Left lung (tissue), 10 donors: ENCODE measurements around the gene TBC1D22B. TPM values are rescaled to one million over a fixed set of nuclear protein-coding genes. Genes with fewer than 3 reads are reported as not detected.
"Not testable (repeated sequence)": the region's sequence is repeated elsewhere in the genome, so short reads cannot be mapped to it uniquely, and the experiment has no call there.

Source experiments
- ATAC-seq: fragments of 200-7000 bp; cut with Tn5 transposase; one replicate; pipeline ENCODE4 v1.9.1; 2020; ENCODE audit warnings: moderate library complexity
- DNase-seq, 4 donors: peaks; one replicate each; pipeline ENCODE4 v3.0.0-alpha.2; 2013 to 2020
- H3K27ac ChIP-seq, 2 donors: fragments of 200-600 bp; sonication (generic) in 1 of 2; one replicate each; pipeline versions ENCODE4 v1.5.0 to v1.8.0; 2020 to 2021
- H3K27me3 ChIP-seq, 2 donors: fragments of 200-600 bp; sonication (generic) in 1 of 2; one replicate each; pipeline versions ENCODE4 v1.5.0 to v1.8.0; 2020 to 2021
- H3K36me3 ChIP-seq, 2 donors: fragments of 200-600 bp; sonication (generic) in 1 of 2; one replicate each; pipeline versions ENCODE4 v1.5.0 to v1.8.0; 2020 to 2021
- H3K4me1 ChIP-seq, 2 donors: fragments of 200-600 bp; one replicate each; pipeline ENCODE4 v1.8.0; 2021
- H3K4me3 ChIP-seq, 2 donors: fragments of 200-600 bp; sonication (generic) in 1 of 2; one replicate each; pipeline versions ENCODE4 v1.5.0 to v1.8.0; 2020 to 2021; ENCODE audit warnings: mild to moderate bottlenecking in 1 of 2
- H3K9me3 ChIP-seq, 2 donors: fragments of 200-600 bp; sonication (generic) in 1 of 2; one replicate each; pipeline versions ENCODE4 v1.5.0 to v1.8.0; 2020 to 2021
- CTCF ChIP-seq, 2 donors: fragments of 200-600 bp; sonication (generic) in 1 of 2; IDR thresholded peaks; one replicate each; pipeline versions ENCODE4 v1.5.0 to v1.8.0; 2021; ENCODE audit warnings: antibody characterized with exemption in 2 of 2
- intact Hi-C, 2 donors: fragments of 100-400 bp; cut with DNase I; formaldehyde crosslinking; loops; one replicate each; pipeline versions ENCODE4 v1.11.2 to v1.14.2; 2022
- polyA plus RNA-seq, 6 donors: library from polyadenylated mRNA; unstranded; fragments of 120-200 nt; gene quantifications; one replicate each; pipeline ENCODE4 v1.2.1, GENCODE V29; 2013; ENCODE audit not compliant: insufficient read length in 6 of 6
- total RNA-seq, 2 donors: library from RNA; stranded (reverse); fragmentation: NEBNext Ultra II Directional; extraction: Animal tissue kit (Norgen Biotek cat#: 25700); gene quantifications; one replicate each; pipeline ENCODE4 v1.2.1, GENCODE V29; 2021
- donor health status: DM: no; HTN: yes; CAD: no.
- donor health status: DM: no; HTN: no; CAD: no.

TBC1D22B gene
- total and polyA plus RNA-seq, 8 donors: 10.7 to 14.6 (median 12.8) TPM

- H3K4me3 ChIP-seq: no peak overlapping the region
- H3K27me3 ChIP-seq: no peaks in the 10 kb centered on the region
- DNase-seq (peak in 1 of 4 donors; percentile 33), ATAC-seq (no peak)
- H3K9me3 ChIP-seq: no peaks in the 10 kb centered on the region
- intact Hi-C loops: loop anchor here in 1 of 2 donors (10.0 kb wide), 1 partner anchor 355 kb away; the partner anchor contains the start of gene MDGA1
- H3K27ac ChIP-seq: no peak overlapping the region
- TF ChIP-seq CTCF (IDR thresholded peaks at IDR 0.05): no peak
- H3K36me3 ChIP-seq: no peaks in the 10 kb centered on the region
- H3K4me1 ChIP-seq: no peaks in the 10 kb centered on the region
These were observed 82.4 kb downstream of the TBC1D22B start for GRCh38 chr6:37339741-37340638.

- Histone ChIP-seq H3K27me3 (no peaks in the 10 kb centered on the region), H3K27ac (no peak overlapping the region), H3K4me3 (no peak overlapping the region), H3K9me3 (no peaks in the 10 kb centered on the region), H3K4me1 (no peaks in the 10 kb centered on the region), H3K36me3 (no peaks in the 10 kb centered on the region)
- DNase-seq (no peak), ATAC-seq (no peak)
- intact Hi-C loops: no loop called here
- TF ChIP-seq CTCF (IDR thresholded peaks at IDR 0.05): no peak
These were observed 83.0 kb downstream of the TBC1D22B start for GRCh38 chr6:37340639-37340943.

- no peak for ATAC-seq
These were observed 85.7 kb downstream of the TBC1D22B start for GRCh38 chr6:37343248-37343647.

GRCh38 chr6:37344308-37344707 lies 86.7 kb downstream of the TBC1D22B start:
- H3K4me3 ChIP-seq: no peak overlapping the region
- DNase-seq: no peak
- intact Hi-C loops: no loop called here
- H3K36me3 ChIP-seq: no peaks in the 10 kb centered on the region
- no peak overlapping the region for H3K27ac ChIP-seq
- no peak for ATAC-seq
- H3K9me3 ChIP-seq: no peaks in the 10 kb centered on the region
- no peak for TF ChIP-seq CTCF (IDR thresholded peaks at IDR 0.05)
- H3K27me3 ChIP-seq: no peaks in the 10 kb centered on the region
- no peaks in the 10 kb centered on the region for H3K4me1 ChIP-seq

More at GRCh38 chr6:37343248-37343647, 85.7 kb downstream of the TBC1D22B start:
- DNase-seq: no peak
- TF ChIP-seq CTCF (IDR thresholded peaks at IDR 0.05): no peak
- Histone ChIP-seq H3K27ac (no peak overlapping the region), H3K27me3 (no peaks in the 10 kb centered on the region), H3K36me3 (no peaks in the 10 kb centered on the region), H3K4me1 (no peaks in the 10 kb centered on the region), H3K9me3 (no peaks in the 10 kb centered on the region), H3K4me3 (no peak overlapping the region)
- intact Hi-C loops: no loop called here

GRCh38 chr6:37345804-37346203 lies 88.2 kb downstream of the TBC1D22B start:
- H3K36me3 ChIP-seq, ATAC-seq, DNase-seq, H3K27me3 ChIP-seq, H3K27ac ChIP-seq, H3K9me3 ChIP-seq, H3K4me1 ChIP-seq, H3K4me3 ChIP-seq, intact Hi-C loops: not testable (repeated sequence)
